HepG2 (cell line): ENCODE results near the gene EPHA4. TPM values are rescaled to one million over a fixed set of nuclear protein-coding genes. Genes with fewer than 3 reads are reported as not detected.

Experiments
- ATAC-seq: fragments of 200-7000 bp; cut with Tn5 transposase; 3 replicates; pipeline ENCODE4 v1.9.1; 2020; ENCODE audit warnings: mild to moderate bottlenecking, moderate library complexity
- BruUV-seq: library from RNA; stranded (reverse); fragments of 400-500 nt; replicated peaks from 2 replicates; lab custom pipeline; 2021; lab: Mats Ljungman, UMichigan
- CTCF ChIA-PET: fragments of 300-600 bp; formaldehyde crosslinking; extraction: SDS; loops from one replicate; lab custom pipeline; 2021; ENCODE audit warnings: low total read pairs, inconsistent platforms, low intra/inter-chr PET ratio; lab: Yijun Ruan, JAX
- POLR2A ChIA-PET: fragments of 350-600 bp; sonication (Branson Sonifier 250); formaldehyde crosslinking; loops from one replicate; lab custom pipeline; 2020; ENCODE audit warnings: antibody characterized with exemption, inconsistent platforms; lab: Yijun Ruan, JAX
- DNase-seq: peaks from one replicate; pipeline ENCODE4 v3.0.0-alpha.2; 2015; ENCODE audit warnings: low spot score
- FAIRE-seq: peaks from 3 replicates; lab custom pipeline; 2011; peaks lifted over from hg19 to GRCh38; lab: Jason Lieb, UNC
- H2AFZ ChIP-seq: one replicate; pipeline ENCODE4 v1.6.1; 2011; ENCODE audit warnings: low read length, inconsistent platforms
- H3K27ac ChIP-seq: fragments of 300-600 bp; 3 replicates; pipeline ENCODE4 v1.8.0; 2011; ENCODE audit warnings: mixed run types, mild to moderate bottlenecking, mixed read lengths, low read length, inconsistent platforms; ENCODE audit not compliant: insufficient read depth; ENCODE audit errors: extremely low read length
- H3K27me3 ChIP-seq, 2 experiments: fragments of 200-600 bp in 1 of 2; 2 replicates in 1 of 2; 3 replicates in 1 of 2; pipeline versions ENCODE4 v1.6.0 to v1.8.0; 2011; ENCODE audit warnings: low read length in 2 of 2, mild to moderate bottlenecking in 2 of 2, moderate library complexity in 2 of 2, inconsistent platforms in 1 of 2; ENCODE audit not compliant: insufficient read depth in 2 of 2, control insufficient read depth in 1 of 2
- H3K36me3 ChIP-seq, 2 experiments: fragments of 200-600 bp in 1 of 2; replicated peaks in 1 of 2; 2 replicates in 1 of 2; 3 replicates in 1 of 2; pipeline versions ENCODE4 v1.5.1 to v1.8.0; 2011; ENCODE audit warnings: low read length in 2 of 2, inconsistent platforms in 1 of 2; ENCODE audit not compliant: insufficient read depth in 2 of 2, control insufficient read depth in 1 of 2
- H3K4me1 ChIP-seq: 2 replicates; pipeline ENCODE4 v1.5.1; 2012; ENCODE audit warnings: low read length, inconsistent platforms; ENCODE audit not compliant: insufficient read depth
- H3K4me2 ChIP-seq: 2 replicates; pipeline ENCODE4 v1.6.0; 2011; ENCODE audit warnings: low read depth, low read length, inconsistent platforms
- H3K4me3 ChIP-seq, 3 experiments: fragments of 200-600 bp in 1 of 3; sonication (generic), shearing (Covaris generic) in 1 of 3; replicated peaks in 1 of 3; 2 replicates each; pipeline ENCODE4 v1.5.1; 2011 to 2016; ENCODE audit warnings: low read length in 3 of 3, inconsistent platforms in 2 of 3, low read depth in 2 of 3, mild to moderate bottlenecking in 2 of 3, control low read depth in 1 of 3, mixed read lengths in 1 of 3; ENCODE audit not compliant: insufficient read depth in 1 of 3
- H3K79me2 ChIP-seq: one replicate; pipeline ENCODE4 v1.6.1; 2011; ENCODE audit warnings: low read length, inconsistent platforms; ENCODE audit not compliant: insufficient read depth
- H3K9ac ChIP-seq: 2 replicates; pipeline ENCODE4 v1.6.0; 2011; ENCODE audit warnings: mild to moderate bottlenecking, low read depth, low read length, inconsistent platforms; ENCODE audit not compliant: insufficient read depth
- H3K9me3 ChIP-seq: 2 replicates; pipeline ENCODE4 v1.5.1; 2012; ENCODE audit warnings: mild to moderate bottlenecking, low read length
- H4K20me1 ChIP-seq: 2 replicates; pipeline ENCODE4 v1.6.0; 2011; ENCODE audit warnings: inconsistent platforms, mild to moderate bottlenecking, low read length, moderate library complexity; ENCODE audit not compliant: insufficient read depth
- EHMT2 ChIP-seq: fragments of 200-600 bp; sonication (generic); IDR thresholded peaks from 2 replicates; pipeline ENCODE4 v1.7.0; 2017; ENCODE audit warnings: antibody characterized with exemption, low read depth, low read length, borderline replicate concordance
- ETV6 ChIP-seq: sonication (generic); formaldehyde crosslinking; conservative IDR thresholded peaks from 2 replicates; pipeline ENCODE4 v1.4.0; 2020; ENCODE audit warnings: missing genetic modification reagents
- GATA4 ChIP-seq: sonication (generic); IDR thresholded peaks from 2 replicates; pipeline ENCODE4 v1.6.1; 2016; ENCODE audit warnings: antibody characterized with exemption, low read depth, borderline replicate concordance
- KAT8 ChIP-seq: IDR thresholded peaks from 2 replicates; pipeline ENCODE4 v1.6.1; 2016; ENCODE audit warnings: missing genetic modification reagents, missing compliant biosample characterization
- KDM6A ChIP-seq: IDR thresholded peaks from 2 replicates; pipeline ENCODE4 v1.6.1; 2016; ENCODE audit warnings: low read depth
- MED8 ChIP-seq: sonication (generic); formaldehyde crosslinking; IDR thresholded peaks from 2 replicates; pipeline ENCODE4 v1.8.1; 2023; ENCODE audit warnings: mild to moderate bottlenecking, missing genetic modification reagents; ENCODE audit not compliant: insufficient replicate concordance
- NONO ChIP-seq, 2 experiments: fragments of 450-650 bp in 1 of 2; sonication (generic) in 1 of 2; formaldehyde crosslinking in 1 of 2; IDR thresholded peaks in 1 of 2; conservative IDR thresholded peaks in 1 of 2; 2 replicates each; pipeline versions ENCODE4 v1.6.1 to v1.8.0; 2017 to 2022; ENCODE audit warnings: mild to moderate bottlenecking in 1 of 2, missing genetic modification reagents in 1 of 2, moderate library complexity in 1 of 2
- NR1H2 ChIP-seq: sonication (generic); formaldehyde crosslinking; IDR thresholded peaks from 2 replicates; pipeline ENCODE4 v1.8.1; 2022; ENCODE audit warnings: low read depth, missing genetic modification reagents, borderline replicate concordance
- NR2F1 ChIP-seq, 2 experiments: fragments of 450-650 bp in 1 of 2; formaldehyde crosslinking in 1 of 2; IDR thresholded peaks; 2 replicates each; pipeline versions ENCODE4 v1.5.0 to v1.6.1; 2016 to 2020; ENCODE audit warnings: mild to moderate bottlenecking in 1 of 2, missing compliant biosample characterization in 1 of 2, missing genetic modification reagents in 1 of 2, moderate library complexity in 1 of 2
- PRPF4 ChIP-seq: fragments of 200-400 bp; formaldehyde crosslinking; IDR thresholded peaks from 2 replicates; pipeline ENCODE4 v1.6.1; 2016; ENCODE audit warnings: low read length, low read depth; ENCODE audit not compliant: poor library complexity, severe bottlenecking
- ZNF772 ChIP-seq: sonication (generic); formaldehyde crosslinking; IDR thresholded peaks from 2 replicates; pipeline ENCODE4 v1.5.0; 2020; ENCODE audit warnings: mild to moderate bottlenecking, missing genetic modification reagents
- WGBS: methylation state at CpG from one replicate; pipeline ENCODE4 v1.1.6; 2017; ENCODE audit warnings: low lambda C conversion rate; 5-methylcytosine and 5-hydroxymethylcytosine counted together
- in situ Hi-C: cut with HindIII; loops from 2 replicates; pipeline ENCODE4 v1.10.0; 2017; ENCODE audit warnings: low pct_unique_long_range_greater_than_20kb; ENCODE audit not compliant: extremely low pct_ligation_motif_present
- intact Hi-C: fragments of 100-400 bp; cut with micrococcal nuclease; formaldehyde crosslinking; loops from one replicate; pipeline ENCODE4 v1.10.0; 2022; ENCODE audit not compliant: unreplicated experiment
- polyA plus RNA-seq, 8 experiments: library from polyadenylated mRNA; depleted of rRNA in 3 of 8; stranded (reverse) in 7 of 8; unstranded in 1 of 8; fragments of >200 nt; fragmentation: Illumina TruSeq in 4 of 8; extraction: Trizol in 4 of 8; gene quantifications; 2 replicates each; pipeline versions ENCODE4 v1.2.1 to v1.2.3, GENCODE V29; 2011 to 2016; ENCODE audit warnings: low read depth in 4 of 8, missing spikeins in 1 of 8, mixed read lengths in 1 of 8; ENCODE audit not compliant: insufficient read depth in 1 of 8
- total RNA-seq, 5 experiments: library from RNA; depleted of rRNA; stranded (reverse); fragments of >200 nt; fragmentation: Illumina TruSeq; extraction: Trizol; gene quantifications; 2 replicates each; pipeline ENCODE4 v1.2.3, GENCODE V29; 2016; ENCODE audit warnings: low read depth in 1 of 5
- TF ChIP-seq, protein P1 (sequence below): sonication (generic); formaldehyde crosslinking; IDR thresholded peaks from 2 replicates; pipeline ENCODE4 v1.9.0; 2021; ENCODE audit warnings: missing genetic modification reagents, mild to moderate bottlenecking, borderline replicate concordance
- TF ChIP-seq, protein P2 (sequence below): fragments of 450-650 bp; IDR thresholded peaks from 2 replicates; pipeline ENCODE4 v1.6.1; 2016

EPHA4 gene
- total and polyA plus RNA-seq, 2 of the 13 experiments (the other 11 are each of a cell fraction or from before 2014, with no cell fraction given), result not detected

DNA sequence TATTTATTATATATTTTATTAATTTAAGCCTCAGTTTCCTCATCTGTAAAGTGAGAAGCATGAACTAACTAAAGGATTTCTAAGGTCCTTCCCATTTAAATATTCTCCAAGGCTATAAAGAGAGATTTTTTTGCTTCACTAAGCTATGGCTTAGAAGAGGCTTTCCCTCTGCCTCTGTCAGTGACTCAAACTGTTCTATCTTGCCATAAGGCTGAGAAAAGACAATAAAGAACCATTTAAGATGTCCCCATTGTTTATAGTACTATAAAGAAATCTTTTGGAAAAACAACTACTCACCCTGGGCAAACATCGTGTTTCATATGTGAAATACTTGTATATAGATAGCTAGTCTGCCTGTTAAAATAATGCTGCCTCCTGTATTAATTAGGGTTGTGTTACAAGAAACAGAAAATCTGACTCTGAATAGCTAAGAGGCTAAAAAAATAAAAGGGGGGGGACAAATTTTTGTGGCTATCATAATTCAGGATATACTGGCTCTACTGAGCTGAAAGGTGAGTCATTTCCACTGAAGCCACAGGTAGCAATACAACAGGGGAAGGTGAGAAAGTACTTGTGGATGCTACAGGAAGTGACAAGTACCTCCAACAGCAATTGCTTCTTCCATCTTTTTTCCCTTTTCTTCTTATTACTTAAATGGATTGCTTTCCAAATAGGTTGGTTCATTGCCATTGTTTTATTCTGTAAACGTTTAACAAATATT lies 25.4 kb downstream of the EPHA4 start (continued):
- TF ChIP-seq ZNF772 (CRISPR knock-in tag), result no peak
- TF ChIP-seq NR2F1 (CRISPR knock-in tag; IDR thresholded peaks at IDR 0.05), result no peak
- no peak for TF ChIP-seq NR1H2 (CRISPR knock-in tag)
- TF ChIP-seq, protein P1, sequence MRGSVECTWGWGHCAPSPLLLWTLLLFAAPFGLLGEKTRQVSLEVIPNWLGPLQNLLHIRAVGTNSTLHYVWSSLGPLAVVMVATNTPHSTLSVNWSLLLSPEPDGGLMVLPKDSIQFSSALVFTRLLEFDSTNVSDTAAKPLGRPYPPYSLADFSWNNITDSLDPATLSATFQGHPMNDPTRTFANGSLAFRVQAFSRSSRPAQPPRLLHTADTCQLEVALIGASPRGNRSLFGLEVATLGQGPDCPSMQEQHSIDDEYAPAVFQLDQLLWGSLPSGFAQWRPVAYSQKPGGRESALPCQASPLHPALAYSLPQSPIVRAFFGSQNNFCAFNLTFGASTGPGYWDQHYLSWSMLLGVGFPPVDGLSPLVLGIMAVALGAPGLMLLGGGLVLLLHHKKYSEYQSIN (CRISPR knock-in tag), result no peak
- no peak for TF ChIP-seq GATA4

DNA sequence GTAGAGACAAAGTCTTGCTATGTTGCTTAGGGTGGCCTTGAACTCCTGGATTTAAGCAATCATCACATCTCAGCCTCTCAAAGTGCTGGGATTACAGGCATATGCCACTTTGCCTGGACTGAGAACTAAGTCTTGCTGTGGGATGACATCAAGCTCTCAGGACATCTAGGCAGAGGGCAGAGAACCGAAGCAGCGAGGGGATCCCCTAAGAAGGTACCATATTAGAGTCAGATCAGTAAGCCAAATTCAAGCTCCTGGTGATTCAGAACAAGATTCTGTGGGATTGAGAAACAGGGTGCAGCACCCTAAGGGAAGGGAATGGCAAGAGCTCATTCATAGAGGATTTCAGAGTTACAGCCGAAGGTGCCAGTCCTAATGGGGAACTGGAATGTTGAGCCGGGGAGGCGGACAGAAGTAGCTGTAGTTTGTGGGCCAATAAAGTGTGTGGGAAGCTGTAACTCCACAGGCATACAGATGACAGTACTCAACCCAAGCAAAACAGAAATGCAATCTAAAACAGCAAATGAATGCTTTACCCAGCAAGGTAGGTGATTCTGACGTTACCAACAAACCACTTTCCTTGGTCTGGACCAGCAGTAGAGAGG lies 30.9 kb downstream of the EPHA4 start:
- Histone ChIP-seq H3K4me1 (no peaks in the 10 kb centered on the region), H4K20me1 (no peaks in the 10 kb centered on the region), H3K79me2 (no peaks in the 10 kb centered on the region), H3K36me3 (no peaks in the 10 kb centered on the region), H3K27me3 (peaks cover 0 to 6% of the 10 kb centered on the region in 2 experiments; a peak in 2 of 5 replicates), H3K9me3 (no peaks in the 10 kb centered on the region), H3K4me3 (no peak overlapping the region), H3K9ac (no peak overlapping the region), H3K4me2 (no peak overlapping the region), H2AFZ (no peak overlapping the region), H3K27ac (no peak overlapping the region)
- WGBS, result 3% methylated on average over 6 of the region's 6 CpGs
- intact Hi-C loops, result no loop called here
- FAIRE-seq, result no peak
- DNase-seq, result no peak
- POLR2A ChIA-PET, result no interaction called here
- CTCF ChIA-PET, result no interaction called here
- ATAC-seq, result no peak
- TF ChIP-seq ETV6 (CRISPR knock-in tag) (no peak), PRPF4 (no peak), KDM6A (CRISPR knock-in tag) (no peak), NONO (IDR thresholded peaks at IDR 0.05) (no peak), NONO (CRISPR knock-in tag; conservative IDR thresholded peaks at IDR 0.05) (no peak), MED8 (CRISPR knock-in tag) (no peak), KAT8 (no peak), EHMT2 (no peak)
- TF ChIP-seq, protein P2, sequence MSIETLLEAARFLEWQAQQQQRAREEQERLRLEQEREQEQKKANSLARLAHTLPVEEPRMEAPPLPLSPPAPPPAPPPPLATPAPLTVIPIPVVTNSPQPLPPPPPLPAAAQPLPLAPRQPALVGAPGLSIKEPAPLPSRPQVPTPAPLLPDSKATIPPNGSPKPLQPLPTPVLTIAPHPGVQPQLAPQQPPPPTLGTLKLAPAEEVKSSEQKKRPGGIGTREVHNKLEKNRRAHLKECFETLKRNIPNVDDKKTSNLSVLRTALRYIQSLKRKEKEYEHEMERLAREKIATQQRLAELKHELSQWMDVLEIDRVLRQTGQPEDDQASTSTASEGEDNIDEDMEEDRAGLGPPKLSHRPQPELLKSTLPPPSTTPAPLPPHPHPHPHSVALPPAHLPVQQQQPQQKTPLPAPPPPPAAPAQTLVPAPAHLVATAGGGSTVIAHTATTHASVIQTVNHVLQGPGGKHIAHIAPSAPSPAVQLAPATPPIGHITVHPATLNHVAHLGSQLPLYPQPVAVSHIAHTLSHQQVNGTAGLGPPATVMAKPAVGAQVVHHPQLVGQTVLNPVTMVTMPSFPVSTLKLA, result no peak
- TF ChIP-seq, all 625 proteins: peak for 0
- in situ Hi-C loops, result no loop called here
- no TSS peak for BruUV-seq
